ENCODE data around the gene TRAF3IP1.

The TRAF3IP1 gene

DNA sequence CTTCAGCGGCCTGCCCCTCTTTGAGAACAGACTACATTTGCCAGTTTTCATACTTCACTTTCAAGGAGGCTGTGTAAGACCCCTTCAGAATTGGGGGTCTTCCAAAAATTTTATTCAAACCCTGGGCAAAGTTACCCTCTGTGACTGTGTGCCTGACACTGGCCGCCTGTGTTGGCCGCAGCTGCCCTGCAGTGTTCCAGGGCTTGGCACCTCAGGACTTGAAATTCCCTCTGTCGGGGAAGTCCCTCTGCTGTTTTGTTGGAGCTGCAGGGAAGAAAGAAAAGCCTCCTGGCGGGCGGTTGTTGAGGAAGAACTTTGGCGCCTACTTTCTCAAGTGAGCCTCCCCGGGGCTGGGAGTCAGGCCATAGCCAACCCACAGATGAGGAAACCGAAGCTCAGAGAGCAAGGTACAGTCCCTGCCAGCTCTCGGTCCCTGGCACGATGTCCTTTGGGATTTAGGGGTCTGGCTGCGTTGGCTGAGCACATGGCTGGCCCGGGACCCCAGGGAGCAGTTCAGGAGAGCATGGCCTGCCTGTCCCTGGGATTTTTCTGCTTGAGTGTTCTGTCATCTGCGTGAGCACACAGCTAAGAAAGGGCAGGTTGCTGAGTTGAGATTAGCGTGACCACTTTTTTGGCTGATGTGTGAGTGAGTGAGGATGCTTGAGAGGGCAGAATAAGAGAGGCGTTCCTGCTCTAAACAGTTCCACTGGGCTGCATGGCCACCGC, 88.5 kb downstream of the TRAF3IP1 start:
- Histone ChIP-seq H3K27ac (no peak overlapping the region), H3K36me3 (no peaks in the 10 kb centered on the region), H3K9me3 (ENCODE audit: severe bottlenecking) (no peaks in the 10 kb centered on the region), H3K4me3 (ENCODE audit: low read depth, low read length) (no peak overlapping the region), H3K27me3 (ENCODE audit: insufficient read depth, low read depth, severe bottlenecking) (no peaks in the 10 kb centered on the region)
- DNase-seq = no peak
- TF ChIP-seq, protein P1, sequence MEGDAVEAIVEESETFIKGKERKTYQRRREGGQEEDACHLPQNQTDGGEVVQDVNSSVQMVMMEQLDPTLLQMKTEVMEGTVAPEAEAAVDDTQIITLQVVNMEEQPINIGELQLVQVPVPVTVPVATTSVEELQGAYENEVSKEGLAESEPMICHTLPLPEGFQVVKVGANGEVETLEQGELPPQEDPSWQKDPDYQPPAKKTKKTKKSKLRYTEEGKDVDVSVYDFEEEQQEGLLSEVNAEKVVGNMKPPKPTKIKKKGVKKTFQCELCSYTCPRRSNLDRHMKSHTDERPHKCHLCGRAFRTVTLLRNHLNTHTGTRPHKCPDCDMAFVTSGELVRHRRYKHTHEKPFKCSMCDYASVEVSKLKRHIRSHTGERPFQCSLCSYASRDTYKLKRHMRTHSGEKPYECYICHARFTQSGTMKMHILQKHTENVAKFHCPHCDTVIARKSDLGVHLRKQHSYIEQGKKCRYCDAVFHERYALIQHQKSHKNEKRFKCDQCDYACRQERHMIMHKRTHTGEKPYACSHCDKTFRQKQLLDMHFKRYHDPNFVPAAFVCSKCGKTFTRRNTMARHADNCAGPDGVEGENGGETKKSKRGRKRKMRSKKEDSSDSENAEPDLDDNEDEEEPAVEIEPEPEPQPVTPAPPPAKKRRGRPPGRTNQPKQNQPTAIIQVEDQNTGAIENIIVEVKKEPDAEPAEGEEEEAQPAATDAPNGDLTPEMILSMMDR (IDR thresholded peaks at IDR 0.05; ENCODE audit: low read depth, low read length) = no peak

DNA sequence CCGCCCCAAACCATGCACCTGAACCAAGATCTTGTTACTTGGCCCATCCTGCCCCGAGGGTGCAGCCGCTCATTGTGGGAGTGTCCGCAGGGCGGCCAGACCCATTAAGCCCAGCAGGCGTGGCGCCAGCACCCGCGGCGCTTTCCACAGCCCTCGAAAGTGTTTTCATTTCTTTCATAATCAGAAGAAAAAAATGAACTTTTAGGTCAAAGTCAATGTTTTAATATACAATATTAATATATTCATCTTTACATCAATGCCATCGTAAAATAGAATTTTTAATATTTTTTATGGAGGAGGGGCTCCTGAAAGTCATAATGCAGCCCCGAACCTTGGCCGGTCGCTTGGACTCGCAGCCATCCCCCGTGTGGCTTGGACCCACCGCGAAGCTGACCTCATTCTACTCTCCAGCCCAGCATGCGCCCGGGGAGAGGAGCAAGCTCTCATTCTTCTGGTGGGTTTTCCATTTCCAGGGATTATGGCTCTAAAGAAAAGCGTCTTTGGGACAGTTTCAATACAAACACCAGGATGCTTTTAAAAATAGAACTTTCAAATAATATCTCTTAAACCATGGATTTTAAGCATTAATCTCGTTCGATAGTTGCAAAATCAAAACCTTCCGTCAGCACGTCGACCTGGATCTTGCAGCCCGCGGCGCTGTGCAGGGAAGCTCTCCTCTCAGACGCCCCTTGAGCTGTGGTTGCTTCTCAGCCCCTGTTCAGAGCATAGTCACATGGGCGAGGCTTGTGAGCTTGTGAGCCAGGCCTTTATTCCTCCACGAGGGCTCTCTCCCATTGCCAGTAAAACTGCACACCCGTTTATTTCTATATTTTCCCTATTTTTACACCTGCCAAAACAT, 89.3 kb downstream of the TRAF3IP1 start:
- H3K27ac ChIP-seq = no peak overlapping the region
- DNase-seq = no peak
- no peak overlapping the region for H3K4me3 ChIP-seq (ENCODE audit: low read depth, low read length)
- no peaks in the 10 kb centered on the region for H3K9me3 ChIP-seq (ENCODE audit: severe bottlenecking)
- H3K27me3 ChIP-seq (ENCODE audit: insufficient read depth, low read depth, severe bottlenecking) = no peaks in the 10 kb centered on the region
- TF ChIP-seq, protein P1 (IDR thresholded peaks at IDR 0.05; ENCODE audit: low read depth, low read length) = no peak
- H3K36me3 ChIP-seq = no peaks in the 10 kb centered on the region

GRCh38 chr2:238412067-238412767, 91.9 kb downstream of the TRAF3IP1 start:
- TF ChIP-seq, protein P1 (IDR thresholded peaks at IDR 0.05; ENCODE audit: low read depth, low read length) = no peak
- Histone ChIP-seq H3K36me3 (no peaks in the 10 kb centered on the region), H3K9me3 (ENCODE audit: severe bottlenecking) (no peaks in the 10 kb centered on the region), H3K4me3 (ENCODE audit: low read depth, low read length) (no peak overlapping the region), H3K27ac (no peak overlapping the region), H3K27me3 (ENCODE audit: insufficient read depth, low read depth, severe bottlenecking) (no peaks in the 10 kb centered on the region)
- DNase-seq = no peak

- TF ChIP-seq, protein P1 (IDR thresholded peaks at IDR 0.05; ENCODE audit: low read depth, low read length) = no peak
- Histone ChIP-seq H3K9me3 (ENCODE audit: severe bottlenecking) (no peaks in the 10 kb centered on the region), H3K36me3 (no peaks in the 10 kb centered on the region), H3K27me3 (ENCODE audit: insufficient read depth, low read depth, severe bottlenecking) (no peaks in the 10 kb centered on the region), H3K4me3 (ENCODE audit: low read depth, low read length) (no peak overlapping the region), H3K27ac (no peak overlapping the region)
- DNase-seq = no peak
These were observed 93.0 kb downstream of the TRAF3IP1 start for GRCh38 chr2:238413368-238413767.

DNA sequence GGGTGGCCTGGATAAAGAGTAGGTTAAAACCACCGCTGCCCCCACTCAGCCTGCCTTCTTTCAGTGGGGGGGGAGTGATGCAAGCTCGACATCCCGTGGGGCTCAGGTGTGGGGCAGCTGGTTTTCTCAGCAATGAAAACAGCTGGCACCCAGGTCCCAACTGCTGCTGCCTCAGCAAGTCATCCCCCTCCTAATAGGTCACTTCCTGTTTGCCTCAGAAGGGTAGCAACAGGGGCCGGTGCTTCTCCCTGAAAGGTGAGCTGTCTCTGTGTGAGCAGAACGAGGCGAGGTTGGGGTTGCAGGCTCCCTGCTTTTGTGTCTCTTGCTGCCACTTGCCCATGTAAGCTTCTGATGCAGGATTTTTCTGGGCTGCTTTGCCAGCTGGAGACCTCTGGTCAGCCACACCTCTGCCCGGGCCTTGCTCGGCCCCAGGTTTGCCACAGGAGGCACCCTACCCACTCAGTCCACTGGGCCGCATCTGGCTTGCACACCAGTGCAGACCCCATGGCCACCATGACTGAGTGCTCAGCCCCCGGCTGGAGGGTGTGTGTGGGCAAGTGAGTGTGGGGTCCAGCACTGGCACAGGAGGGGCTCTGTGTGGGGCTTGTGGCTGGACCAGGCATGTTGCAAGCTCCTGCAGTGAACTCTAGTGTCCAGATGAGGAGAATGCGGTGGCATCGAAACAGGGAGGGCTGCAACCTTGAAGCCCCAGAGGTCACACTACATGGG, 94.9 kb downstream of the TRAF3IP1 start:
- Histone ChIP-seq H3K4me3 (ENCODE audit: low read depth, low read length) (no peak overlapping the region), H3K36me3 (no peaks in the 10 kb centered on the region), H3K27me3 (ENCODE audit: insufficient read depth, low read depth, severe bottlenecking) (no peaks in the 10 kb centered on the region), H3K9me3 (ENCODE audit: severe bottlenecking) (no peaks in the 10 kb centered on the region), H3K27ac (no peak overlapping the region)
- TF ChIP-seq, protein P1 (IDR thresholded peaks at IDR 0.05; ENCODE audit: low read depth, low read length) = no peak
- DNase-seq = no peak

Measured in WERI-Rb-1 (cell line).